HUDEP-2 (cell line): Measurements from ENCODE around the gene FAM114A1.

Source experiments
- DNase-seq, 76 experiments: peaks; one replicate each; lab custom pipeline; 2025; ENCODE audit not compliant: unreplicated experiment in 76 of 76; lab: John Stamatoyannopoulos, UW

The FAM114A1 gene

GRCh38 chr4:38994135-38994534, 126.5 kb downstream of the FAM114A1 start:
- no peak for DNase-seq
